Skeletal muscle cell (primary cell): ENCODE results near the gene MEGF10.
"Not testable (repeated sequence)": the region's sequence is repeated elsewhere in the genome, so short reads cannot be mapped to it uniquely, and the experiment has no call there.

ENCODE experiments used
- DNase-seq: peaks from one replicate; pipeline ENCODE4 v3.0.0-alpha.2; 2010; ENCODE audit warnings: low read depth
- H3K4me3 ChIP-seq: 2 replicates; pipeline ENCODE4 v1.5.1; 2011; ENCODE audit warnings: low read depth, mild to moderate bottlenecking, control low read depth, low read length, moderate library complexity

The MEGF10 gene

DNA sequence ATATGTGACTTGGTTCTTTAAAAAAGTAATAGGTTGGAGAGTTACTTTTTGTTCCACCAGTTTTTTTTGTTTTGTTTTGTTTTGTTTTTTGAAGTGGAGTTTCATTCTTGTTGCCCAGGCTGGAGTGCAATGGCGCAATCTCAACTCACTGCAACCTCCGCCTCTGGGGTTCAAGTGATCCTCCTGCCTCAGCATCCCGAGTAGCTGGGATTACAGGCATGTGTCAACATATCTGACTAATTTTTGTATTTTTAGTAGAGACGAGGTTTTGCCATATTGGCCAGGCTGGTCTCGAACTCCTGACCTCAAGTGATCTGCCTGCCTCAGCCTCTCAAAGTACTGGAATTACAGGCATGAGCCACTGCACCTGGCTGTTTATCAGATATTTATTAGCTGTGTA, 6.3 kb downstream of the MEGF10 start:
- DNase-seq = not testable (repeated sequence)

DNA sequence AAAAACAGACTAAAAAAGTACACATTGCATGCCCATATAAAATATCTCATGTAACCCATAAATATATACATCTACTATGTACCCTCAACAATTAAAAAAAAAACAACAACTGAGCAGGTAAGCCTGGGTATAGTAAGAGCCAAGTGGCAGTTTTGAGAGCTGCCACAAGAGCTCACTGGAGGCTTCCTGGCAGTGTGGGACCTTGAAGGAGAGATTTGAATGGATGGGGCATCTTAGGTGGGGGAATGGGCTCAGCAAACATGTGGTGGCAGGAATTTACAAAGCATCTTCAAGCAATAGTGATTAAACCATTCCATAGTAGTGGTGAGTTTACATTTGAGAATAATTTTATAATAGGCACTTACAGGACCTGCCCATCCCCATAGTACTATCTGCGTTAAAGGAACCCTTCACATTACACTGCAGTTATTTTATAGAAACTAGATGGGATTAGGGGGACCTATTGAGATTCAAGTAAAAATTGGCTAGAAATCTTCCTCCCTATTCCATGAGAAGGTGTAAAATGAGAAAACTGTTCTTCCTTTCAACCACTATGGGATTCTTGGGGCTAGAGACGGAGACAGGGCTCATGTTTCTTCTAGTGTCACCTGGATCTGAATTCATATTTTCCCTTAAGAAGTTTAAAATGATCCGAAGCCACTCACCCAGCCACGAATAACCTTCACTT, 6.9 kb downstream of the MEGF10 start:
- no peak overlapping the region for H3K4me3 ChIP-seq
- no peak for DNase-seq

More for the DNA sequence above, 6.3 kb downstream of the MEGF10 start:
- H3K4me3 ChIP-seq = not testable (repeated sequence)

DNA sequence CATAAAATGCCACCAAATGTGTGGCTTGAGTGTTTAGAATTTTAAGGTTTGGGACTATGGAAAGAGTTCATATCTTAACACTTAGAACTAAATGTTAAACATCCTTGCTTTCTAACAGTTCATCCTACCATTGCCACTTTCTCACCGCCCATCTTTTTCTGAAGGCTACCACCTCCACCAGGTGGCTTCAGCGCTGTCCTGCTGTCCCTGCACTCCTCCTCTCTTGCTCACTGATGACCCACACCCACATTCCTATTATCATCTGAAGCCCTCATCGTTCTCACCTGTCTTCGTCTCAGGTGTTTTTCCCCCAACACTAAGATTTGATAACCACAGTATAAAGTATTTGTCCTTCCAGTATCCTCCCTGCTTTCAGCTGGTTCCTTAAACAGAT, 7.4 kb downstream of the MEGF10 start:
- DNase-seq = no peak
- no peak overlapping the region for H3K4me3 ChIP-seq

DNA sequence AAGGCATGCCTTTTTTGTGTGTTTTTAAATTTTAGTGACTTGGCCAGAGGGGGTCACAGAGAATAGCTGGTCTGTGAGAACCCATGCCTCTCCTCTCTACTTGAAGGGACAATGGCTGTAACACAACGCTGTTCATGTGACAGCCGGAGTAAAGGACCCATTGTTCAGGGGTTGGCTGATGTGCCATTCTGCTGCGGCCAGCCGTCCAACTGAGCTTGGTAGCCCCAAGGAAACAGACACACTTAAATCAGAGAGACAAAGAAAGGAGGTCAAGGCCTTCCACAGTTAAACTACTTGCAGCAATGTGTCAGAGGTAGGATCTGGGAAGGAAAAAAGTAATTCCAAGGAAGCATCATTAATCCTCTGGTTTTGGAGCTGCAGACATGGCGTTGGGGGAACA, 8.1 kb downstream of the MEGF10 start:
- no peak for DNase-seq
- no peak overlapping the region for H3K4me3 ChIP-seq

DNA sequence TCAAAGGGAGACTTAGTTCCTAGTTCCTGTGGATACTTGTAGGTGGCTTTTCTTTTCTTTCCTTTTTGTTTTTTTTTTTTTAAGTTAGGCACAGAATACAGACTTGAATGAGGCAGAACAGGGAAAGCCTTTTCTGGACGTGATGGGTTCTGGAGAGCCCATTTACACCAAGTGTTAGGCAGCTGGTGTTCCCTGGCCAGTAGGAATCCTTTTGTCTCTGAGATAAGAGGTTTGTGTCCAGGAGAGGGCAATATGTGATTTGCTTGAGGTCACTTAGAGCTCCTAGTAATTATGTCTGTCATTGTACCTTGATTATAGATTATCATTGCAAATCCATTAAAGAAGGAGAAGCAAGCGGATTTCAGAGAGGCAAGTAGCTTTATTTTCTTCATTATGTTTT, 9.1 kb downstream of the MEGF10 start:
- H3K4me3 ChIP-seq = no peak overlapping the region
- no peak for DNase-seq

DNA sequence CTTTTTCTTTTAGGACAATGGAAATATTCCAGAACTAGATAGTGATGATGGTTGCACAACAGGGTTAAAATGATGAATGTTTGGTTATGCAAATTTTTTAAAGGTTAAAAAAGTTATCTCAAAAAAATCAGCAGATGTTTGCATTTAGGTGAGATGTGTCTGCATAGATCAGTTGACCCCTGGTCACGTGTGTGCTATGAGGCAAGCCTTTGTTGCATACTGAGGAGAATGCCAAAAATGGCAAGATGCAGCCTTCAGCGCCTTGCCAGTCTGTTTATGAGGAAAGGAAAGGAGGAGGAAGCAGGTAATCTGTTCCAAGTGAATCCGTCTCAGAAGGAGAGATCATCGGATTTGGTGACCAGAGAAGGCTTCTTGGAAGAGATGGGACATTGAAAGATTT, 11.9 kb downstream of the MEGF10 start:
- DNase-seq = no peak
- no peak overlapping the region for H3K4me3 ChIP-seq

DNA sequence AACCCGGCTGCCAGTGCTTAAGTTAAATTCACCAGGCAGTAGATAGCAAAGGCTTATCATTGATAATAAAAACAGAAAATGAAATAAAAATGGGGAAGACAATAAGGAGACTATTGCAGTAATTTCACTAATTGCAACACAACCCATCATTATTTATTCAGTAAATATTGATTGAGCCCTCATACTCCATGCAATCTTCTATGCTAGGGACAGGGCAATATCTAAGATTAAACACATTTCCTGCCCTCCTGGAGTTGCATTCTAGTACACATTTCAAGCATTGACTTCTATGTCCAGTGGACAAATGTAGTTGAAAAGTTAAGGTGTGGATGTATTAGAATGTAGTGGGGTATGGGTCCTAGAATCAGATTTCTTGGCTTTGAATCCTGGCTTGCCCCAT, 12.8 kb downstream of the MEGF10 start:
- no peak overlapping the region for H3K4me3 ChIP-seq
- DNase-seq = no peak

DNA sequence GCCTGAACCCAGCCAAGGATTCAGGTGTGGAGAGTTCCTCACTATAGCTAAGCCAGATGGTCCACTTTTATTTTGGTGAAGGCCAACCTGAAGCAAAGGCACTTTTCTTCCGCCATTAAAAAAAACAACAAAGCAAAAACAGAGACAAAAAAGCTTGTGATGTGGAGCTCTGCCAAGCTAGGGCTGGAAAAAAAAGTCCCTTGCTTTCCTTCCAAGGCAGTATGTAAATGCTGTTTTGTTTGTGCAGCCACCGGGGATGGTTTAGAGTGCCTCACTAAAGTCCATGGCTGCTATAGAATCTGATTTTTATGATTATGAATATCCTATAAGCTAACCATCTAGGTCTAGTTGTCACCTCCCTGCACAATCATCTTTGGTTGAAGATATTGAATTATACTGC, 14.9 kb downstream of the MEGF10 start:
- no peak for DNase-seq
- H3K4me3 ChIP-seq = no peak overlapping the region

DNA sequence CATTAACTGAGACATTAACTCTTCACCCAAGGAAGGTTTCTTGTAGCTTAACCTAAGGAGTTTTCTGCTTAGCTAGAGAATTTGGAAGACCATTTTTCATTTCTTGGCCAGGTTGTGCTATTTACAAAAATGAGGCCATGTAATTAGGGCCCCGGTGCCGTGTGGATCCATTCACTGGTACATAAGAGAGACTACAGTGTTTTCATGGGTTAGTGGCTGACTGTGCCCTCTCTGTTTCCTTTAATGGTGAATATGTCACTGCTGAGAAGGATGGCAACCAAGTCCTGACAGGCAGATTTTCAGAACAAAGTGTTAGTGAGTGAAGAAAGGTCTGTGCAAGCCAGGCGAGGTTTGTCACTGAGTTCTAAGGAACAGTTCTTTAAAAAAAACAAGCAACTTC, 15.4 kb downstream of the MEGF10 start:
- no peak overlapping the region for H3K4me3 ChIP-seq
- no peak for DNase-seq

DNA sequence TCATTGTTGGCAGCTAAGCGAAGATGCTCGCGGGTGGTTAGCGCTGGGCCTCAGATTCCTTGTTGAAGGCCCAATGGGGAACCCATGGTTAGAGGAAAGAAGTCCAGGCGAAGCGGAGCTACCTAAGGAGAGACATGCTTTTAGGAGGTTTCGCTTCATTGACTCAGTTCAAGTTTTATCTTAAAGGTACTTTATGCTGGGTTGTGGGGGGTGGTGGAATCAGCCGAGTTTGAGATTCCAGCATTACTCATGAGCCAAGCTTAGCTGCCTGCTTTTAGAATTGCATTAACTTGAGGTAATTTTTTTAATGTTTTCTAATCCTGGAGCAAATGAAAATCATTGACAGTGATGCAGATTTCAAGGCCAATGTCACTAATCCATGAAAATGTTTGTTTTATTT, 16.1 kb downstream of the MEGF10 start:
- DNase-seq = no peak
- no peak overlapping the region for H3K4me3 ChIP-seq

DNA sequence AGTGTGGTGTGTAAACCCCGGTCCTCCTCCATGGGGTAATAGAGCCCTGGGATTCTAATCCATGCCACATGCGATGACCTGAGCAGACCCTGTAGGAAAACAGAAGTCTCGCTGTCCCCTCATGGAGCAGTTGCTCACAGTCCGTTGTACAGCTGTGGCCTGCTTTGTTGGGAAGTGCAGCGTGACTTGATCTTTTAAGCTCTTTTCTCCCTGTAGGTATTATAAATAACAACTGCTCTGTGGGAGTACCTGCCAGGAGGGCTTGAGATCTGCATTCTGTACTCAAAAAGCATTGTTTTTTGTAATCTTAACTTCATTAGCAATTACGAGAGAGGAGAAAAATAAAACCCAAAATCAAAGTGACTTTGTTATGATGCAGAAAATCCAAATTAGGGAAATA, 17.3 kb downstream of the MEGF10 start:
- DNase-seq = no peak
- no peak overlapping the region for H3K4me3 ChIP-seq

DNA sequence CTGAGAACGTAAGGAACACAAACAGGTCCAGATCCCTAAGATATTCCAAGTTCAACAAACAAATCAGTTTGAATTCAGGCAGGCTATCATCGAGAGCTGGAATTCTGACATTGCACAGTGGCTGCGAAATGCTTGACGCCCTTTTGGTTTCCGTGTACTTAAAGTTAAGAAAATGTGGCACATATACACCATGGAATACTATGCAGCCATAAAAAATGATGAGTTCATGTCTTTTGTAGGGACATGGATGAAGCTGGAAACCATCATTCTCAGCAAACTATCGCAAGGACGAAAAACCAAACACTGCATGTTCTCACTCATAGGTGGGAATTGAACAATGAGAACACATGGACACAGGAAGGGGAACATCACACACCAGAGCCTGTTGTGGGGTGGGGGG, 17.7 kb downstream of the MEGF10 start:
- not testable (repeated sequence) for DNase-seq, H3K4me3 ChIP-seq

DNA sequence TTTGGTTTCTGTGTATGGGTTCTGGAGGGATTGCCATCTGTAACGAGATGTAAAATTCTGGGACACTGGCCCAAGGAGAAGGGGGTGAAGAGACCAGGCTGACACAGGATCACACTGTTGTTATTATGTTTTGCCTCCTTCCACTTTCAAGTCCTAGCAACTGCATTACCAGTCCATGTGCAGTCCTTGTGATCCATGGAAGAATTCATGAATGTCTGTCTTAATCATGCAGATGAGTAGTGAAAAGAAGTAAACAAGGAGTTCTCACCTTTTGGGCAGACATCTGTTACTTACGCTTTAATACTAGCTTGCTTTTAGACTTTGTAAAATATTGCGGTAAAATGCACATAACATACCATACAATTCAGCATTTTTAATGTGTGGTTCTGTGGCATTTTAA, 18.3 kb downstream of the MEGF10 start:
- no peak overlapping the region for H3K4me3 ChIP-seq
- DNase-seq = no peak

DNA sequence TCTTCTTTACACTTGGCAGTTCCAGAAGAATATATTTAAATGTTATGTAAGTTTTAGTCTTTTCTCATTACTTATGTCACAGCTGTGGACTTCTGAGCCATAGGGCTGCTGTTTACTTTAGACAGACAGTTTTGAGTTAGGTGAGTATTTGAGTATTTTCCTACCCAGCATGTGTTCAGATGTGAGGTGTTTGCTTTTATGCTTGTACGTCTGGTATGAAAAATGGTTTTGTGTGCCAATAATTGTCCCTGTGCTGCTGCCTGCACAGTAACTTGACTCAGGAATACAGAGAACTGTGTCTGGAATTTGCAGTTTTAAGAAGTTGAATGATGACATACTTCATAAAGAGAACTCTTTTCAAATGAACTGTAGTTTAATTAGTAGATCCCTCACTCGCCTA, 20.8 kb downstream of the MEGF10 start:
- no peak overlapping the region for H3K4me3 ChIP-seq
- no peak for DNase-seq

DNA sequence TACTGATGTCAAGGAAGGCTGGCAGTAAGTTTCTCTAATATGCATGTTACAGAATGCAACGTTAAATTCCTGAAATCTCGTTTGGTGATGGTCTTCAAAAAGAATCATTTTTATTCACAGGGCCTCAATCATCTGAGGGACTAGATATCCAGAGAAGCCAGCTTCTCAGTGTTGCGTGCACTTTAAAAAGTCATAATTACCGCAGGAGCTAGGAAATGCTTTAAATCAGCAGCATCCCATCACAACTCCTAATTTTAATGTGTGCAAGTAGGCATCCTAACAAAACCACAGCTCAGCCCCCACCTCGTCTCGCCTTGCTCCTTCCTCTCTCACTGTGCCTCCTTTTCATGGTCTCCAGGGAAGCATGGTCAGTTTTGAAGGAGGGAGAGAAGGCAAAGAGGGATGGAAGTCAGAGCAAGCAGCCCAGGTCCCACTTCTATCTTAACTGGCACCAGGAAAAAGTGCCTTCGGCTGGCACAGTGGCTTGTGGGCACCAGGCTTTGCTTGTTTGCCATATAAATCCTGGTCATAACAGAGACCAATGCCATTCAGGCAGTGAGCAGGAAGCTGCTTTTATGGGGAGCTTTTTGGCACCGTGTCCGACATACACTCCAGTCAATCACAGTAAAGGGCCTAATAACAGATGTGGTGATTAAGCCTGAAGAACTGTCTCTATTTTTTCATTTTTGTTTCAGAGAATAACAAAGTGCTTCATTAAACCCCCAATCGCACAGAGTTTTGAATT, 21.4 kb downstream of the MEGF10 start:
- no peak overlapping the region for H3K4me3 ChIP-seq
- no peak for DNase-seq

DNA sequence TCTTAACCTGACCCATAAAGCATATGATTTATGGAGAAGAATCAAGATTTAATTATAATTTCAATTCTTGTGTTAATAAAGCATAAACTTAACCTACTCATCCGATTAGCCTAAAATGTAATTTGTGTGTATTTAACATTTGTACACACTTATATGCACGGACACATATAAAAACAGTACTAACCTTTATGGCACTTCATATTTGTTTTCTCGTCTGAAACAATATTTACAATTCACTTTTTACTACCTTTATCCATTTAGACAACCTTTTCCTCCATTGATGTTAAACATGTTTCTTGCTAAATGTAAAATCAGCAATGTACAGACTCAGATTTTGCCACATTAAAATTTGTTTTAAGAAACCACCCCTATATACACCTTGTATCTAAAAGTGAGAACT, 22.8 kb downstream of the MEGF10 start:
- no peak overlapping the region for H3K4me3 ChIP-seq
- no peak for DNase-seq

DNA sequence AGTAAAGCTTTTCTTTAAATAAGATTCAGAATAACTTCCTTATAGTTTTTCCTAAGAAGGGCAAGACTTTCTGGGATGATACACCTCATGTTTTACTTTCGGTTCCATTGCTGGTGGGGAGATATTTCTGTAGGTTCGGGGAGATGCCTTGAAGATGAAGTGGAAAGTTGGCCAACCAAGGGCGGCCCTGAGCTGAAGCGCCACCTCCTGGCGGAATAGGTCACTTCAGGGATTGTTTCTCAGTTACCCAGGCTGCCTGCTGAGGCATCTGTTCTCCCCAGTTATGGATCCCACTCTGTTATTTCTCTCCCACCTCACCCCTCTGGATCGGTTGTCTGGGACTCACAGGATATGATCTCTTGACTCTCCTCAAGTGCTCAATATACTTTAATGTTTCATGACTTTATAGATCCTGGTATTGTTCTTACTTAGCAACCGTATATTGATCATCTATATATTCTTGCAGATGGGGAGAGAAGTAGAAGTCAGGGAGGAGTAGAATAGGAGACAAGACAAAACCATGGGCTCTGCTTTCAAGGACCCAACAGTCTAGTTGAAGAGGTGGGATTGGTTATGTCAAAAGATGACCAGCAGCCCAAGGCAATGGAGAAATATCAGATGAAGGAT, 23.4 kb downstream of the MEGF10 start:
- no peak for DNase-seq

DNA sequence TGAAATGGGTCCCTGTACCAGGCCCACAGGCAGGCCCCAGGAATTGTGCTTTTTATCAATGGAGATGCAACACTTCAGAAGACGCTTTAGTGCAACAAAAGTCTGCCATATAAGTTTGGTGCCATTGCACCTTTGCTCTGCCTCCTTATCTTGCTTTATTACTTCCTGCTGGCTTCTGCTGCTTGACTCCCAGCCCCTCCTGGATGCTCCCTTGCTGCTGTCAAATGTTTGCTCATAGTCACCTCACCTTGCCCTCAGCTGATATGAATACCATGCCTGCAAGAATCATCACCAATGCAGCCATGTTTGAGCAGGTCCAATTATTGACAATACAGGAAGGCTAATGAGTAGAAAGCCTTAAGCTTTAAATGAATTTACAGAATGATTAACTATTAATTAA, 25.4 kb downstream of the MEGF10 start:
- H3K4me3 ChIP-seq = no peak overlapping the region
- DNase-seq = no peak

More for the DNA sequence above, 23.4 kb downstream of the MEGF10 start:
- H3K4me3 ChIP-seq = no peak overlapping the region

DNA sequence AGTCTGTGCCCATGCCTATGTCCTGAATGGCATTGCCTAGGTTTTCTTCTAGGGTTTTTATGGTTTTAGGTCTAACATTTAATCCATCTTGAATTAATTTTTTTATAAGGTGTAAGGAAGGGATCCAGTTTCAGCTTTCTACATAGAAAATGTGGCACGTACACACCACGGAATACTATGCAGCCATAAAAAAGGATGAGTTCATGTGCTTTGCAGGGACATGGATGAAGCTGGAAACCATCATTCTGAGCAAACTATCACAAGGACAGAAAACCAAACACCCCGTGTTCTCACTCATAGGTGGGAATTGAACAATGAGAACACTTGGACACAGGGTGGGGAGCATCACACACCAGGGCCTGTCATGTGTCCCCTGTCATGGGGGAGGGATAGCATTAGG, 26.8 kb downstream of the MEGF10 start:
- not testable (repeated sequence) for H3K4me3 ChIP-seq, DNase-seq

DNA sequence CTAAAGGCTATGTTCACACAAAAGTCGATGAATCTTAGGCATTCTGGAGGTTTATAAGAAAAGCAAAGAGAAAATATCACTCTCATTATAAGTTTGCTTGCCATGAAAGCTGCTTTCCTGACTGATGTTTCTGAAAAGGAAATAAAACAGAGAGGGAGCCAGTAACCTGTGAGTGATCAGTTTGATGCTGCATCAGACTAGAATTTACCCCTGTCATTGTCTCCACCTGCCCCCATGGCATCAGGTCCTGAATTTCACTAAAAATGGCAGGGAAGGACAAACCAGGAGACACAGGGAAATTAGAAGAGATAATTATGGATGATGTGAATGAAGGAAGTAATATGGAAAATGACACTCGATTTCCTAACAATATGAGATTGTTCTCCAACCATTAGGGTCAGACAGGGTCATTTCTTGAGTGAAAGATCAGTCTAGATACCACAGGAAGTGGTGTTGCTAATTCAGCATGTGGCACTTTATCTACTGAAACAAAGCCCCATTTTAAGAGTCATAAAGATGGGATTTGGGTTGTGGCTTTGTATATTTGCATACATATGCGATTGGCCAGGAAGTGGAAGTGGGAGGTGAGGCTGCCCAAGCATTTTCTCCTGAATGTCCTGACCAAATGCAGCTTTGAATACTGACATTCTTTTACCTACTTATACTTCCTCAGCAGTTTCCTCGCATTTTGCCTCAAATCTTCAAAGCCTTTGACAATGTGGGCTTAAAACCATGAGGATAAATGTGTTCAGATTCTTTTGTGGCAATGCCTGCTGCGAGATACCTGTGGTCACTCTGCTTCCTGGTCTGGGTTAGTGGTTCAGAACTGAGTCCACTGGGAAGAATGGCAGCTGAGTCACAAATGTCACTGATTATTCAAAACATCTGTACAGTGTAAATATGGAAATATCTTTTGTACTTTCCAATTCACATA, 29.7 kb downstream of the MEGF10 start:
- no peak for DNase-seq
- H3K4me3 ChIP-seq = no peak overlapping the region
